Neural progenitor cell (in vitro differentiated cells): Measurements from ENCODE around the gene DCHS1. TPM values are rescaled to one million over a fixed set of nuclear protein-coding genes. Genes with fewer than 3 reads are reported as not detected.

Experiments used
- DNase-seq: peaks from one replicate; pipeline ENCODE4 v3.0.0-alpha.2; 2016; ENCODE audit warnings: low spot score
- H2AFZ ChIP-seq: fragments of 200-600 bp; sonication (generic); replicated peaks from 2 replicates; pipeline ENCODE4 v1.6.1; 2016; ENCODE audit warnings: antibody characterized with exemption
- H3F3A ChIP-seq: fragments of 200-600 bp; sonication (generic); 2 replicates; pipeline ENCODE4 v1.6.1; 2016; ENCODE audit warnings: antibody characterized with exemption, low read depth
- H3K27ac ChIP-seq: fragments of 200-600 bp; sonication (generic); 2 replicates; pipeline ENCODE4 v1.5.1; 2016; ENCODE audit warnings: mild to moderate bottlenecking
- H3K27me3 ChIP-seq: fragments of 200-600 bp; sonication (generic); 2 replicates; pipeline ENCODE4 v1.6.1; 2016; ENCODE audit warnings: mild to moderate bottlenecking, moderate library complexity
- H3K36me3 ChIP-seq: fragments of 200-600 bp; sonication (generic); 2 replicates; pipeline ENCODE4 v1.5.1; 2016
- H3K4me1 ChIP-seq: fragments of 200-600 bp; sonication (generic); 2 replicates; pipeline ENCODE4 v1.6.1; 2016; ENCODE audit warnings: mixed run types
- H3K4me2 ChIP-seq: fragments of 200-600 bp; sonication (generic); 2 replicates; pipeline ENCODE4 v1.6.1; 2016
- H3K4me3 ChIP-seq: fragments of 200-600 bp; sonication (generic); 2 replicates; pipeline ENCODE4 v1.5.1; 2016
- H3K79me2 ChIP-seq: fragments of 200-600 bp; sonication (generic); 2 replicates; pipeline ENCODE4 v1.6.1; 2016; ENCODE audit warnings: low read depth
- H3K9ac ChIP-seq: fragments of 200-600 bp; sonication (generic); 2 replicates; pipeline ENCODE4 v1.6.1; 2016
- H3K9me3 ChIP-seq: fragments of 200-600 bp; sonication (generic); 2 replicates; pipeline ENCODE4 v1.5.1; 2016; ENCODE audit warnings: low read depth
- H4K20me1 ChIP-seq: fragments of 200-600 bp; sonication (generic); 2 replicates; pipeline ENCODE4 v1.6.1; 2016; ENCODE audit warnings: low read depth
- H3K27ac Mint-ChIP-seq: 3 replicates; pipeline ENCODE4 v1.8.0; 2021; ENCODE audit warnings: mixed read lengths
- H3K27me3 Mint-ChIP-seq: 2 replicates; pipeline ENCODE4 v1.8.0; 2022; ENCODE audit warnings: low read depth, mild to moderate bottlenecking, inconsistent platforms, moderate library complexity, mixed read lengths; ENCODE audit not compliant: insufficient read depth
- H3K36me3 Mint-ChIP-seq: 3 replicates; pipeline ENCODE4 v1.8.0; 2021; ENCODE audit warnings: mixed read lengths
- H3K4me1 Mint-ChIP-seq: 3 replicates; pipeline ENCODE4 v1.8.0; 2021; ENCODE audit warnings: mixed read lengths
- H3K4me3 Mint-ChIP-seq: 3 replicates; pipeline ENCODE4 v1.8.0; 2021; ENCODE audit warnings: mild to moderate bottlenecking, moderate library complexity, mixed read lengths
- H3K9me3 Mint-ChIP-seq: 3 replicates; pipeline ENCODE4 v1.8.0; 2020; ENCODE audit warnings: mixed read lengths
- CTCF ChIP-seq: fragments of 200-600 bp; sonication (generic); IDR thresholded peaks from 2 replicates; pipeline ENCODE4 v1.5.1; 2017; ENCODE audit warnings: antibody characterized with exemption, mild to moderate bottlenecking
- EZH2 ChIP-seq: fragments of 200-600 bp; sonication (generic); IDR thresholded peaks from 2 replicates; pipeline ENCODE4 v1.6.1; 2017; ENCODE audit warnings: antibody characterized with exemption, mild to moderate bottlenecking, moderate library complexity
- EZH2phosphoT487 ChIP-seq: fragments of 200-600 bp; sonication (generic); IDR thresholded peaks from 2 replicates; pipeline ENCODE4 v1.6.1; 2017; ENCODE audit warnings: antibody characterized with exemption
- total RNA-seq: library from RNA; depleted of rRNA; stranded (reverse); fragments of >200 nt; gene quantifications from 2 replicates; pipeline ENCODE4 v1.2.3, GENCODE V29; 2015; ENCODE audit warnings: low replicate concordance

DCHS1 gene
- total RNA-seq, 1 donor from 2014 or later = 4.5 TPM

GRCh38 chr11:6640985-6641701 lies 14.5 kb downstream of the DCHS1 start:
- no peak overlapping the region for H3K4me2 ChIP-seq
- H3K36me3 Mint-ChIP-seq = peaks cover 13% of the 10 kb centered on the region
- no peak for TF ChIP-seq CTCF
- TF ChIP-seq EZH2 = no peak
- TF ChIP-seq EZH2phosphoT487 = no peak
- no peak for DNase-seq
- H3K4me1 ChIP-seq = no peaks in the 10 kb centered on the region
- no peaks in the 10 kb centered on the region for H3K9me3 Mint-ChIP-seq
- H3K4me3 ChIP-seq = no peak overlapping the region
- no peak overlapping the region for H3K27ac Mint-ChIP-seq
- H3K27me3 ChIP-seq = no peaks in the 10 kb centered on the region
- H3K4me1 Mint-ChIP-seq = peaks cover 4% of the 10 kb centered on the region
- no peaks in the 10 kb centered on the region for H3K79me2 ChIP-seq
- no peaks in the 10 kb centered on the region for H3K27me3 Mint-ChIP-seq
- no peak overlapping the region for H3K27ac ChIP-seq
- H3K9me3 ChIP-seq = no peaks in the 10 kb centered on the region
- H3K4me3 Mint-ChIP-seq = no peak overlapping the region
- H4K20me1 ChIP-seq = no peaks in the 10 kb centered on the region
- H2AFZ ChIP-seq = no peak overlapping the region
- H3K36me3 ChIP-seq = no peaks in the 10 kb centered on the region
- no peak overlapping the region for H3K9ac ChIP-seq
- H3F3A ChIP-seq = no peaks in the 10 kb centered on the region

- no peak overlapping the region for H3K4me3 Mint-ChIP-seq
- Histone ChIP-seq H3K79me2 (no peaks in the 10 kb centered on the region), H3K27ac (no peak overlapping the region), H3K9me3 (no peaks in the 10 kb centered on the region), H3K4me1 (no peaks in the 10 kb centered on the region), H4K20me1 (no peaks in the 10 kb centered on the region), H3K9ac (no peak overlapping the region), H3K4me2 (no peak overlapping the region), H2AFZ (no peak overlapping the region), H3K36me3 (no peaks in the 10 kb centered on the region), H3K4me3 (no peak overlapping the region), H3K27me3 (no peaks in the 10 kb centered on the region), H3F3A (no peaks in the 10 kb centered on the region)
- no peak for TF ChIP-seq EZH2
- H3K27me3 Mint-ChIP-seq = no peaks in the 10 kb centered on the region
- H3K27ac Mint-ChIP-seq = no peak overlapping the region
- no peak for DNase-seq
- H3K9me3 Mint-ChIP-seq = no peaks in the 10 kb centered on the region
- peaks cover 8% of the 10 kb centered on the region for H3K36me3 Mint-ChIP-seq
- no peaks in the 10 kb centered on the region for H3K4me1 Mint-ChIP-seq
Observed at GRCh38 chr11:6640036-6640984, 15.3 kb downstream of the DCHS1 start.

- no peaks in the 10 kb centered on the region for H3K79me2 ChIP-seq
- H3K9ac ChIP-seq = no peak overlapping the region
- Mint-ChIP-seq H3K9me3 (no peaks in the 10 kb centered on the region), H3K27ac (no peak overlapping the region), H3K4me3 (no peak overlapping the region), H3K36me3 (peaks cover 3% of the 10 kb centered on the region), H3K27me3 (no peaks in the 10 kb centered on the region), H3K4me1 (no peaks in the 10 kb centered on the region)
- no peaks in the 10 kb centered on the region for H3K36me3 ChIP-seq
- H3K4me2 ChIP-seq = no peak overlapping the region
- no peaks in the 10 kb centered on the region for H3K9me3 ChIP-seq
- no peaks in the 10 kb centered on the region for H4K20me1 ChIP-seq
- H2AFZ ChIP-seq = no peak overlapping the region
- no peak overlapping the region for H3K27ac ChIP-seq
- no peaks in the 10 kb centered on the region for H3K27me3 ChIP-seq
- no peaks in the 10 kb centered on the region for H3K4me1 ChIP-seq
- no peak for DNase-seq
- H3F3A ChIP-seq = no peaks in the 10 kb centered on the region
- TF ChIP-seq EZH2phosphoT487 = no peak
- no peak for TF ChIP-seq CTCF
- no peak overlapping the region for H3K4me3 ChIP-seq
Observed at GRCh38 chr11:6638429-6638828, 17.2 kb downstream of the DCHS1 start.
